Measurements from ENCODE around the gene ZNF275.

Gene ZNF275

GRCh38 chrX:153366878-153367538, 33.1 kb downstream of the ZNF275 start:
- TF ChIP-seq TEAD4 (IDR thresholded peaks at IDR 0.05) (no peak), RAD21 (IDR thresholded peaks at IDR 0.05; ENCODE audit: low read depth) (no peak), TCF12 (IDR thresholded peaks at IDR 0.05; ENCODE audit: low read depth) (no peak), EP300 (IDR thresholded peaks at IDR 0.05; ENCODE audit: borderline replicate concordance) (no peak), NFIC (IDR thresholded peaks at IDR 0.05) (no peak), ZBTB7A (IDR thresholded peaks at IDR 0.05; ENCODE audit: low read depth) (no peak), REST (IDR thresholded peaks at IDR 0.05; ENCODE audit: low read depth) (no peak), TAF1 (IDR thresholded peaks at IDR 0.05; ENCODE audit: low read depth) (no peak), CREB1 (IDR thresholded peaks at IDR 0.05; ENCODE audit: low read depth) (no peak), USF1 (IDR thresholded peaks at IDR 0.05) (no peak), EGR1 (IDR thresholded peaks at IDR 0.05) (no peak), CEBPB (IDR thresholded peaks at IDR 0.05) (no peak), FOXM1 (IDR thresholded peaks at IDR 0.05; ENCODE audit: borderline replicate concordance, low read depth) (no peak), YY1 (IDR thresholded peaks at IDR 0.05; ENCODE audit: low read depth) (no peak)
- TF ChIP-seq, protein P1, sequence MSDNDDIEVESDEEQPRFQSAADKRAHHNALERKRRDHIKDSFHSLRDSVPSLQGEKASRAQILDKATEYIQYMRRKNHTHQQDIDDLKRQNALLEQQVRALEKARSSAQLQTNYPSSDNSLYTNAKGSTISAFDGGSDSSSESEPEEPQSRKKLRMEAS (IDR thresholded peaks at IDR 0.05), result no peak

DNA sequence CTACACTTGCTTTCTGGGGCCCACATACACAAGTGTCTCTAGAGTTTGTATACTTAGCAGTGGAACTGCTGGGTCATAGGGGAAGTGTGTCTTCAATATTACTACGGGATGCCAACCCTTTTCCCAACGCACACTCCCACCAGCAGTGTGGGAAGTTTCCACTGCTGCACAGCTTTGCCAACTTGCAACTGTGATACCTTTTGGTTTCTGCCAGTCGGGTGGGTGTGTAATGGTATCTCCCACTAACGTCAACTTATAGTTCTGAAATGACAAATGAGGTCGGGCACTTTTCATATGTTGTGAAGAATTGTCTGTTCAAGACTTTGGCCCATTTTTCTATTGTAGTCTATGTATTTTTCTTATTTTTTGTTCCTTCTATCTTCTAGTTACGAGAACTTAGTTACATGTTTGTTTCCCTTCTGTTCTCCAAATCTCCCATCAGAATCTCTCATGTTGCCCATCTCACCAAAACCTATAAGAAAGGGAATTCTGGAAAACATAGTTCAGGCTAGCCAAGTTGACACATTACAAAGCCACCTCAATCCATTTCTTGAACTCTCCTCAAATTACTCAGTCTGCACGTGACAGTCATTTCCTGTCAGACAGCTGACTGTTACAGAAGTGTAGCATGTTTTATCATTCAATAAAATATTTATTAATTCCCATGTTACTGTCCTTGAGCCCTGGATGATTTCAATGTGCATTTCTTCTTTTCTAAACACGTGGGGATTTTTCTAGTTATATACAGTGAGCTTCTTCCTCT, 36.5 kb downstream of the ZNF275 start:
- no peak for TF ChIP-seq RAD21 (IDR thresholded peaks at IDR 0.05; ENCODE audit: low read depth)
- no peak for TF ChIP-seq CEBPB (IDR thresholded peaks at IDR 0.05)
- no peak for TF ChIP-seq YY1 (IDR thresholded peaks at IDR 0.05; ENCODE audit: low read depth)
- no peak for TF ChIP-seq TEAD4 (IDR thresholded peaks at IDR 0.05)
- TF ChIP-seq EP300 (IDR thresholded peaks at IDR 0.05; ENCODE audit: borderline replicate concordance), result no peak
- TF ChIP-seq, protein P1 (IDR thresholded peaks at IDR 0.05), result no peak
- TF ChIP-seq FOXM1 (IDR thresholded peaks at IDR 0.05; ENCODE audit: borderline replicate concordance, low read depth), result no peak
- TF ChIP-seq TAF1 (IDR thresholded peaks at IDR 0.05; ENCODE audit: low read depth), result no peak
- no peak for TF ChIP-seq TCF12 (IDR thresholded peaks at IDR 0.05; ENCODE audit: low read depth)

DNA sequence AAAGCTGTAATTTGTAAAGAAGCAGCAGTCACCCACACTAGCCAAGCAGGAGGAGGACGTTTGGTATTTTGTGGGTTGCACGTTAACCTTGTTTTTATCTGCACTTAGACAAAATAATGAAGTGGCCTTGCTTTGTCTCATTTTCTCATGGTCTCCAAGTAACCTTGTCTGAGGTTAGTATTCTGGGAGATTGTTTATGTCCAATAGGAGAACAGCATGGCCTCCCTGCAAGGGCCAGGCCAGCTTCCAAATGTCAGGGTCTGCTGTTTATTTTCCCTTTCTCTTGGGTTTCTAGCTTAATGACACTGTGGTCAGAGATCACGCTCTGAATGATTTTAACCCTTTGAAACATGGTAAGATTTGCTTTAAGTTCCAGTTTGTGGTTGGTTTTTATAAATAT, 37.3 kb downstream of the ZNF275 start:
- TF ChIP-seq, protein P1 (IDR thresholded peaks at IDR 0.05), result no peak
- TF ChIP-seq CREB1 (IDR thresholded peaks at IDR 0.05; ENCODE audit: low read depth) (no peak), RAD21 (IDR thresholded peaks at IDR 0.05; ENCODE audit: low read depth) (no peak), TCF12 (IDR thresholded peaks at IDR 0.05; ENCODE audit: low read depth) (no peak), CEBPB (IDR thresholded peaks at IDR 0.05) (no peak), EGR1 (IDR thresholded peaks at IDR 0.05) (no peak), EP300 (IDR thresholded peaks at IDR 0.05; ENCODE audit: borderline replicate concordance) (no peak), TEAD4 (IDR thresholded peaks at IDR 0.05) (no peak), YY1 (IDR thresholded peaks at IDR 0.05; ENCODE audit: low read depth) (no peak), ZBTB7A (IDR thresholded peaks at IDR 0.05; ENCODE audit: low read depth) (no peak)

- TF ChIP-seq YY1 (IDR thresholded peaks at IDR 0.05; ENCODE audit: low read depth) (no peak), RAD21 (IDR thresholded peaks at IDR 0.05; ENCODE audit: low read depth) (no peak), EP300 (IDR thresholded peaks at IDR 0.05; ENCODE audit: borderline replicate concordance) (no peak), TAF1 (IDR thresholded peaks at IDR 0.05; ENCODE audit: low read depth) (no peak), NFIC (IDR thresholded peaks at IDR 0.05) (no peak), FOXM1 (IDR thresholded peaks at IDR 0.05; ENCODE audit: borderline replicate concordance, low read depth) (no peak), USF1 (IDR thresholded peaks at IDR 0.05) (no peak)
These were observed 39.0 kb downstream of the ZNF275 start for GRCh38 chrX:153372949-153373348.

DNA sequence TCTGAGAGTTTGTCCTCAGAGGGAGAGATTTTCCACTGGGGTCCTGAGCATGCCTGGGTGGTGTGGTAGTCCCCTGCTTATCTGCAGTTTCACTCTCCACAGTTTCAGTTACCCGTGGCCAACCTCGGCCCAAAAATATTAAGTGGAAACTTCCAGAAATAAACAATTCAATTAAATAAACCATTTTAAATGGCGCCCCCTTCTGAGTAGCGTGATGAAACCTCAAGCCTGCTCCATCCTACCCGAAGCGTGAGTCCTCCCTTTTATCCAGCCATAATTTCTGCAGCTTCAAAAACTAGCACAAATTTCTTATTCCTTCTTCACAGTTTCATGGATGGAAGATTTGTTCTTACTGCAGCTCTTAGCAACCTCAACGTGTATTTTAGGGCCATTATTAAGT, 40.5 kb downstream of the ZNF275 start:
- TF ChIP-seq TCF12 (IDR thresholded peaks at IDR 0.05; ENCODE audit: low read depth), result no peak
- no peak for TF ChIP-seq CEBPB (IDR thresholded peaks at IDR 0.05)
- TF ChIP-seq, protein P1 (IDR thresholded peaks at IDR 0.05), result no peak
- TF ChIP-seq EP300 (IDR thresholded peaks at IDR 0.05; ENCODE audit: borderline replicate concordance), result no peak
- TF ChIP-seq REST (IDR thresholded peaks at IDR 0.05; ENCODE audit: low read depth), result no peak
- no peak for TF ChIP-seq RAD21 (IDR thresholded peaks at IDR 0.05; ENCODE audit: low read depth)
- no peak for TF ChIP-seq YY1 (IDR thresholded peaks at IDR 0.05; ENCODE audit: low read depth)
- TF ChIP-seq TEAD4 (IDR thresholded peaks at IDR 0.05), result no peak
- no peak for TF ChIP-seq EGR1 (IDR thresholded peaks at IDR 0.05)
- TF ChIP-seq USF1 (IDR thresholded peaks at IDR 0.05), result no peak
- no peak for TF ChIP-seq TAF1 (IDR thresholded peaks at IDR 0.05; ENCODE audit: low read depth)
- TF ChIP-seq CREB1 (IDR thresholded peaks at IDR 0.05; ENCODE audit: low read depth), result no peak
- TF ChIP-seq FOXM1 (IDR thresholded peaks at IDR 0.05; ENCODE audit: borderline replicate concordance, low read depth), result no peak
- TF ChIP-seq NFIC (IDR thresholded peaks at IDR 0.05), result no peak
- no peak for TF ChIP-seq ZBTB7A (IDR thresholded peaks at IDR 0.05; ENCODE audit: low read depth)
